Chondrocyte (in vitro differentiated cells): ENCODE results near the gene FBXW8. TPM values are rescaled to one million over a fixed set of nuclear protein-coding genes. Genes with fewer than 3 reads are reported as not detected.

Source experiments
- DNase-seq: peaks from one replicate; pipeline ENCODE4 v3.0.0; 2021; ENCODE audit warnings: mixed read lengths, low spot score
- H3K27ac Mint-ChIP-seq: one replicate; pipeline ENCODE4 v1.8.0; 2021; ENCODE audit warnings: mild to moderate bottlenecking, moderate library complexity, mixed read lengths; ENCODE audit not compliant: unreplicated experiment
- H3K27me3 Mint-ChIP-seq: 2 replicates; pipeline ENCODE4 v1.8.0; 2021; ENCODE audit warnings: low read depth, mixed read lengths
- H3K36me3 Mint-ChIP-seq: 2 replicates; pipeline ENCODE4 v1.8.0; 2021; ENCODE audit warnings: low read depth, mixed read lengths
- H3K4me1 Mint-ChIP-seq: 2 replicates; pipeline ENCODE4 v1.8.0; 2021; ENCODE audit warnings: low read depth, mild to moderate bottlenecking, mixed read lengths
- H3K4me3 Mint-ChIP-seq: one replicate; pipeline ENCODE4 v1.8.0; 2021; ENCODE audit warnings: mild to moderate bottlenecking, moderate library complexity, mixed read lengths; ENCODE audit not compliant: unreplicated experiment
- H3K9me3 Mint-ChIP-seq: 2 replicates; pipeline ENCODE4 v1.8.0; 2021; ENCODE audit warnings: low read depth, mixed read lengths
- total RNA-seq: library from RNA; stranded (reverse); gene quantifications from 3 replicates; pipeline ENCODE4 v1.2.1, GENCODE V29; 2021
- TF ChIP-seq, protein P1 (sequence below): fragments of 200-600 bp; sonication (generic); IDR thresholded peaks from 2 replicates; pipeline ENCODE4 v1.5.0; 2021; ENCODE audit warnings: antibody characterized with exemption, mild to moderate bottlenecking, moderate library complexity

The FBXW8 gene
- total RNA-seq, 1 donor from 2014 or later = 30.3 TPM

DNA sequence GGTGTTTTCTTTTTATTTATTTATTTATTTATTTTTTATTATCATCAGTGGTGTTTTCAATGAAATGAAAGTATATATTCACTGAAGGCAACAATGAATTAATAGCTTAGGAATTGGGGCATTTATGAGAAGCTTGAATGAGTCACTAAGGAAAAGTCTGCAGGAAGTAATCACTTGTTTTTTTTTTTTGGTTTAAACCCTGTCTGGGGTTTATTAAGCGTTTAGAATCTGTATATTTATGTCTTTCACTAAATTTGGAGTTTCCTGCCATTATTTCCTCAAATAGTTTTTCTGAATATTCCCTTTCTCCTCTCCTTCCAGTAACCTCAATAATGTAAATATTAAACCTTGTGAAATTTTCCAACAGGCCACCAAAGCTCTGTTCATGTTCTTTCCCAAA lies 103.0 kb downstream of the FBXW8 start:
- no peak for DNase-seq
- no peaks in the 10 kb centered on the region for H3K27me3 Mint-ChIP-seq
- TF ChIP-seq, protein P1, sequence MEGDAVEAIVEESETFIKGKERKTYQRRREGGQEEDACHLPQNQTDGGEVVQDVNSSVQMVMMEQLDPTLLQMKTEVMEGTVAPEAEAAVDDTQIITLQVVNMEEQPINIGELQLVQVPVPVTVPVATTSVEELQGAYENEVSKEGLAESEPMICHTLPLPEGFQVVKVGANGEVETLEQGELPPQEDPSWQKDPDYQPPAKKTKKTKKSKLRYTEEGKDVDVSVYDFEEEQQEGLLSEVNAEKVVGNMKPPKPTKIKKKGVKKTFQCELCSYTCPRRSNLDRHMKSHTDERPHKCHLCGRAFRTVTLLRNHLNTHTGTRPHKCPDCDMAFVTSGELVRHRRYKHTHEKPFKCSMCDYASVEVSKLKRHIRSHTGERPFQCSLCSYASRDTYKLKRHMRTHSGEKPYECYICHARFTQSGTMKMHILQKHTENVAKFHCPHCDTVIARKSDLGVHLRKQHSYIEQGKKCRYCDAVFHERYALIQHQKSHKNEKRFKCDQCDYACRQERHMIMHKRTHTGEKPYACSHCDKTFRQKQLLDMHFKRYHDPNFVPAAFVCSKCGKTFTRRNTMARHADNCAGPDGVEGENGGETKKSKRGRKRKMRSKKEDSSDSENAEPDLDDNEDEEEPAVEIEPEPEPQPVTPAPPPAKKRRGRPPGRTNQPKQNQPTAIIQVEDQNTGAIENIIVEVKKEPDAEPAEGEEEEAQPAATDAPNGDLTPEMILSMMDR = no peak
- H3K4me3 Mint-ChIP-seq = no peak overlapping the region
- H3K27ac Mint-ChIP-seq = peak overlapping the region; percentile 19
- peaks cover 10% of the 10 kb centered on the region for H3K9me3 Mint-ChIP-seq
- peaks cover 41% of the 10 kb centered on the region for H3K4me1 Mint-ChIP-seq
- H3K36me3 Mint-ChIP-seq = peaks cover 32% of the 10 kb centered on the region

- TF ChIP-seq, protein P1 = no peak
- no peak for DNase-seq
- Mint-ChIP-seq H3K4me3 (no peak overlapping the region), H3K27ac (peak overlapping the region; percentile 19), H3K4me1 (peaks cover 41% of the 10 kb centered on the region), H3K9me3 (peaks cover 10% of the 10 kb centered on the region), H3K27me3 (no peaks in the 10 kb centered on the region), H3K36me3 (peaks cover 35% of the 10 kb centered on the region)
Measured at GRCh38 chr12:117014342-117014887, 103.7 kb downstream of the FBXW8 start.

DNA sequence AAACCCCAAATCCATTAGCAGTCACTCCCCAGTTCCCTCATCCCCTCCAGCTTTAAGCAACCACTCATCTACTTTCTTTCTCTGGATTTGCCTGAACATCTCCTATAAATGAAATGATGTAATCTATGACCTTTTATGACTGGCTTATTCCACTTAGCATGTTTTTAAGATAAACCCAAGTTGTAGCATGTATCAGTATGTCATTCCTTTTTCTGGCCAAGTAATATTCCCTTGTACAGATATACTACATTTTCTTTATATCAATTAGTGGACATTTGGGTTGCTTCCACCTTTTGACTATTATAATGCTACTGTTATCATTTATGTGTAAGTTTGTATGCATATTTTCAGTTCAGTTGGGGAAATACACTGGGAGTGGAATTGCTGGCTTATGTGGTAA lies 105.1 kb downstream of the FBXW8 start:
- Mint-ChIP-seq H3K9me3 (peaks cover 10% of the 10 kb centered on the region), H3K27me3 (no peaks in the 10 kb centered on the region), H3K4me1 (peaks cover 30% of the 10 kb centered on the region), H3K27ac (no peak overlapping the region), H3K36me3 (peaks cover 35% of the 10 kb centered on the region), H3K4me3 (no peak overlapping the region)
- TF ChIP-seq, protein P1 = no peak
- DNase-seq = no peak

- peaks cover 20% of the 10 kb centered on the region for H3K4me1 Mint-ChIP-seq
- TF ChIP-seq, protein P1 = no peak
- DNase-seq = no peak
- peaks cover 10% of the 10 kb centered on the region for H3K9me3 Mint-ChIP-seq
- no peak overlapping the region for H3K4me3 Mint-ChIP-seq
- no peaks in the 10 kb centered on the region for H3K27me3 Mint-ChIP-seq
- H3K27ac Mint-ChIP-seq = no peak overlapping the region
- peaks cover 35% of the 10 kb centered on the region for H3K36me3 Mint-ChIP-seq
Measured at GRCh38 chr12:117017807-117018206, 107.1 kb downstream of the FBXW8 start.

DNA sequence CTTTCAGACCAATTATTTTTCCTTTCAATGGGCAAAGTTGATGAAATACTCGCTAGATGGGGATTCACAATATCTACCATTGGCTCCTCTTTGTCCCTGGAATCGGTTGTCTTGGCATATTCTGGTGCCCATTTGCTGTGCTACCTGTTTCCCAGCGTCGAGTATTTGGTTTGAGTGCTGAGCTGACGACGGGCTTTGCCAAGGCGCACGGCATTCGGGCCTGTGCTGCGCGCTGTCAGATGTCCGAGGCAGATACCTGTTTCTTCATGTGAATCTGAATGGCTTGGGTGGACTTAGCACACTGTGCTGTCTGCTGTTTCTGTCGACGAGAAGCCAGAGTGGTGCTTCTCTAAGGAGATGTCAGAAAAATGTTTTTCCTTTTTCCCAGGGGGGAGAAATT lies 107.5 kb downstream of the FBXW8 start:
- H3K27ac Mint-ChIP-seq = no peak overlapping the region
- TF ChIP-seq, protein P1 = no peak
- peaks cover 10% of the 10 kb centered on the region for H3K9me3 Mint-ChIP-seq
- H3K4me3 Mint-ChIP-seq = no peak overlapping the region
- H3K27me3 Mint-ChIP-seq = no peaks in the 10 kb centered on the region
- H3K36me3 Mint-ChIP-seq = peaks cover 33% of the 10 kb centered on the region
- no peak for DNase-seq
- peaks cover 16% of the 10 kb centered on the region for H3K4me1 Mint-ChIP-seq
